ENCODE results near the gene PIEZO2. TPM values are rescaled to one million over a fixed set of nuclear protein-coding genes. Genes with fewer than 3 reads are reported as not detected.

Gene PIEZO2
- total RNA-seq, 1 experiment from 2014 or later, result 0.11 TPM

- H3K4me3 ChIP-seq (ENCODE audit: low read depth, low read length), result no peak overlapping the region
- no peaks in the 10 kb centered on the region for H3K36me3 Mint-ChIP-seq (ENCODE audit: insufficient read depth, unreplicated experiment)
- H3K27me3 ChIP-seq (replicated peaks; ENCODE audit: control insufficient read depth, insufficient read depth, low read length), result no peaks in the 10 kb centered on the region
- no peaks in the 10 kb centered on the region for H3K9me3 ChIP-seq
- intact Hi-C loops (cut with micrococcal nuclease; ENCODE audit: unreplicated experiment), result no loop called here
- H3K27me3 Mint-ChIP-seq (ENCODE audit: insufficient read depth, unreplicated experiment), result no peaks in the 10 kb centered on the region
- no peaks in the 10 kb centered on the region for H3K9me3 Mint-ChIP-seq (ENCODE audit: unreplicated experiment)
- H3K36me3 ChIP-seq (ENCODE audit: control insufficient read depth, insufficient read depth, low read length), result no peaks in the 10 kb centered on the region
- ChIA-PET POLR2A (no interaction called here), CTCF (no interaction called here)
- H3K4me1 Mint-ChIP-seq (ENCODE audit: low read depth, unreplicated experiment), result no peaks in the 10 kb centered on the region
- no peak overlapping the region for H3K27ac Mint-ChIP-seq (ENCODE audit: unreplicated experiment)
- no peak for TF ChIP-seq CTCF (IDR thresholded peaks at IDR 0.05; ENCODE audit: insufficient read depth in 1 of 2, low read depth in 1 of 2, low read length in 1 of 2, severe bottlenecking in 1 of 2, unreplicated experiment in 1 of 2)
- no peak overlapping the region for H3K4me3 Mint-ChIP-seq (ENCODE audit: unreplicated experiment)
- BruUV-seq (replicated peaks), result no TSS peak
- H3K4me1 ChIP-seq, result no peaks in the 10 kb centered on the region
- no peak for DNase-seq
Measured at GRCh38 chr18:11095674-11096293, 53.6 kb downstream of the PIEZO2 start.

DNA sequence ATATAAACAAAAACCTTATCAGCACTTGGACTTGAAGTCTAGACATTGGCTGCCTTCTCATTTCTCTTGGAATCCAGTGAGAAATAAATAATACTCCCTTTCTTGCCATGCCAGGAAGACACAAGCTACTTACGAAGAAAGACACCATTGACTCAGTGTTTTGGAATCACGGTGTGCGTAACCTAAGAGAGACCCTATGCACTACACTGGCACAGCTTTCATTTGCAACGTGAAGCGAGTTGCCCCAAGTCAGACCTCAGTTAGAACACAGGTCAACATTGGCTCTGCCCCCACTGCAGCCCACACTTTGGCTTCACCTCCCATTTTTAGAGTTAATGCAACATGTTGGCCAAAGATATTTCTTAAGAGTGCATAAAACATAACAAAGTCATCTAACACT lies 54.2 kb downstream of the PIEZO2 start:
- H3K9me3 ChIP-seq, result no peaks in the 10 kb centered on the region
- ChIA-PET POLR2A (no interaction called here), CTCF (no interaction called here)
- Mint-ChIP-seq H3K9me3 (ENCODE audit: unreplicated experiment) (no peaks in the 10 kb centered on the region), H3K27ac (ENCODE audit: unreplicated experiment) (no peak overlapping the region), H3K4me3 (ENCODE audit: unreplicated experiment) (no peak overlapping the region), H3K27me3 (ENCODE audit: insufficient read depth, unreplicated experiment) (no peaks in the 10 kb centered on the region), H3K36me3 (ENCODE audit: insufficient read depth, unreplicated experiment) (no peaks in the 10 kb centered on the region), H3K4me1 (ENCODE audit: low read depth, unreplicated experiment) (peaks cover 2% of the 10 kb centered on the region)
- H3K4me1 ChIP-seq, result no peaks in the 10 kb centered on the region
- no peak overlapping the region for H3K4me3 ChIP-seq (ENCODE audit: low read depth, low read length)
- H3K27me3 ChIP-seq (replicated peaks; ENCODE audit: control insufficient read depth, insufficient read depth, low read length), result no peaks in the 10 kb centered on the region
- no peak for TF ChIP-seq CTCF (IDR thresholded peaks at IDR 0.05; ENCODE audit: insufficient read depth in 1 of 2, low read depth in 1 of 2, low read length in 1 of 2, severe bottlenecking in 1 of 2, unreplicated experiment in 1 of 2)
- intact Hi-C loops (cut with micrococcal nuclease; ENCODE audit: unreplicated experiment), result no loop called here
- no peak for DNase-seq
- no peaks in the 10 kb centered on the region for H3K36me3 ChIP-seq (ENCODE audit: control insufficient read depth, insufficient read depth, low read length)
- BruUV-seq (replicated peaks), result no TSS peak

- CTCF ChIA-PET, result no interaction called here
- no peaks in the 10 kb centered on the region for H3K27me3 ChIP-seq (replicated peaks; ENCODE audit: control insufficient read depth, insufficient read depth, low read length)
- H3K4me1 ChIP-seq, result peaks cover 16% of the 10 kb centered on the region; the same call in 1 of the 2 replicates
- H3K9me3 ChIP-seq, result no peaks in the 10 kb centered on the region
- Mint-ChIP-seq H3K36me3 (ENCODE audit: insufficient read depth, unreplicated experiment) (no peaks in the 10 kb centered on the region), H3K4me3 (ENCODE audit: unreplicated experiment) (no peak overlapping the region), H3K27me3 (ENCODE audit: insufficient read depth, unreplicated experiment) (peaks cover 5% of the 10 kb centered on the region), H3K27ac (ENCODE audit: unreplicated experiment) (no peak overlapping the region), H3K9me3 (ENCODE audit: unreplicated experiment) (no peaks in the 10 kb centered on the region), H3K4me1 (ENCODE audit: low read depth, unreplicated experiment) (peaks cover 10% of the 10 kb centered on the region)
- POLR2A ChIA-PET, result no interaction called here
- DNase-seq, result no peak
- intact Hi-C loops (cut with micrococcal nuclease; ENCODE audit: unreplicated experiment), result no loop called here
- H3K36me3 ChIP-seq (ENCODE audit: control insufficient read depth, insufficient read depth, low read length), result no peaks in the 10 kb centered on the region
- BruUV-seq (replicated peaks), result no TSS peak
- TF ChIP-seq CTCF (IDR thresholded peaks at IDR 0.05; ENCODE audit: insufficient read depth in 1 of 2, low read depth in 1 of 2, low read length in 1 of 2, severe bottlenecking in 1 of 2, unreplicated experiment in 1 of 2), result no peak
- H3K4me3 ChIP-seq (ENCODE audit: low read depth, low read length), result no peak overlapping the region
Measured at GRCh38 chr18:11091746-11092145, 57.6 kb downstream of the PIEZO2 start.
